Hematopoietic multipotent progenitor cell treated with erythropoietin and hydrocortisone succinate and interleukin-3 and kit ligand, for 15 days (in vitro differentiated cells): ENCODE data around the gene FCHSD2.
"Not testable (repeated sequence)": the region's sequence is repeated elsewhere in the genome, so short reads cannot be mapped to it uniquely, and the experiment has no call there.

Experiments used
- DNase-seq: peaks from one replicate; pipeline ENCODE4 v3.0.0-alpha.2; 2015; ENCODE audit warnings: low spot score

Gene FCHSD2

DNA sequence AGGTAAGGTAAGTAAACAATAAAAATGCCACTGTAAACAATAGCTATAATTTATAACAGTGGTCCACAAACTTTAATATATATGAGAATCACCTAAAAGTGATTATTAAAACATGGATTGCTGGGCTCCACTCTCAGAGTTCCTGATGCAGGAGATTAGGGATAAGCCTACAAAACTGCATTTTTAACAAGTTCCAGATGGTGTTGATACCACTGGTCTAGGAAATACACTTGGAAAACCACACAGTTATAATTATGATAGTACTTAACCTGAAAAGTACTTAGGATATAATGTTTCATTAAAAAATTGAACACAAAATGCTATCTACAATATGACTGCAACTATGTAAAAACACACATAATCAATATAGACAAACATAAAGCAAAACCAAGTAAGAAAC lies 20.4 kb downstream of the FCHSD2 start:
- DNase-seq = no peak

DNA sequence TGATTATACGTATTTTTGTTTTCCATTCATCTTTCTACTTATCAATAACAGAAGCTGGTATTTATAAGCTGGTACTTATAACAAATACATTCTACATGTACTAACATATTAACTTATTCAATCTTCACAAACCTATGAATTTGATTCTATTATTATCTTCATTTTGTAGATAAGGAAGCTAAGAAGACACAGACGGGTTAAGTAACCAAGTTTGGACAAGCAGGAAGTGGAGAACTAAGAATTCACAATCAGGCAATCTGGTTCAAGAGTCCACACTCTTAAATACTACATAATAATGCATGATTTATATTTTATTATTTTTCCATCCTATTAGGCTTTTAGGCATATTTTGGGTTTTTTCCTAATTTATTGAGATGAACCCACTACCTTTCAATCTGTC lies 25.0 kb downstream of the FCHSD2 start:
- no peak for DNase-seq

DNA sequence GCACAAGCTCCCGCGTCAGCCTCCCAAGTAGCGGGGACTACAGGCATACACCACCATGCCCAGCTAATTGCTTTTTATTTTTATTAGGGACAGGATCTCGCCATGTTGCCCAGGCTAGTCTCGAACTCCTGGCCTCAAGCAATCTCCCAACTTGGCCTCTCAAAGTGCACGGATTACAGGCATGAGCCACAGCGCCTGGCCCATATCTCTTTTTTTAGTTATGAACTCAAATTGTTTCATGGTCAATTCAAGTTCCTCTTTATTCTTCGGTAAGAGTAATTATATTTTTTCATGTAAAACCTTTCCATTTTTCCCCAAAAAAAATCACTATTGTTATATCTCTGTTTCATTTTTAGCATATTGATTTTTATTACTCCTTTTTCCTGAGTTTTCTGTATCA lies 25.5 kb downstream of the FCHSD2 start:
- DNase-seq = no peak

DNA sequence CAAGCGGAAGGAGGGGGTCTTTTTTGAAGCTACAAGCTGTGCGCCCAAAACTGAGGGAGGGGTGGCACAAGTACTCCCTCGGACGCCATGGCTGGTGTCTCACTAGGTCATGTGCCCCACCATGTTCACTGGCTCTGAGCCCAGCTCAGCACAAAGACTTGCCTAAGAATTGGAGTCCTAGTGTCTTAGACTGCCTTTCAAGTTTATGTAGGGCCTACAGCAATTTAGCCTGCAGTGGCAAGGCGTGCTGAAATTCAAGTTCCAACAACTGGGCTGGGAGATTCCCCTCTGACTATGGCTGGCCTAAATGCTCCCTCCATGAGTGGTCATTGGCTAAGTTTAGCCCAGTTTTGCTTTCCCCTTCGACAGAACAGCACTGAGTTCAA lies 27.3 kb downstream of the FCHSD2 start:
- DNase-seq = no peak

DNA sequence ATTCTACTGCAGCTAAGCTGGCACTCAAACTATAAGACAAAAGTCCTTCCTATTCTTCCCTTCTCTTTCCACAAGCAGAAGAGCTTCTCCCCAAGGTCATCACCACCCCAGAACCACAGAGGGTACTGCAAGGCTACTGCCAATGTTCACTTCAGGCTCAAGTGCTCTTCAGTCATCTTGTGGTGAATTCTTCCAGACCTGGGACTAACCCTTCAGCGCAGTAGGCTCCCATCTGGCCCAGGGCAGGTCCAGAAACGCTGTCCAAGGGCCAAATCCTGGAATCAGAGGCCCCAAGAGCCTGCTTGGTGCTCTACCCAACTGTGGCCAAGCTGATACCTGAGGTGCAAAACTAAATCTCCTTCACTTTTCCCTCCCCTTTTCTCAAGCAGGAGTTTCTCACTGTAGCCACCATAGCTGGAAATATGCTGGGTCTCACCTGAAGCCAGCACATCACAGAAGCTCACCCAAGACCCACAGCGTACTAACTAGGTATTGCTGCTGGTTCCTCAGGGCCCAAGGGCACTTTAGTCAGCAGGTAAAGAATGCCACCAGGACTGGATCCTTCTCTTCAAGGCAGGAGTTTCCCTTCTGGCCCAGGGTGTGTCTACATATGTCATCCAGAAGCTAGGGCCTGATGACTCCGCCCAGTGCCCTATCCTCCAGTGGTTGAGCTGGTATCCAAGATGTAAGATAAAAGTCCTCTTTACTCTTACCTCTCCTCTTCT lies 27.8 kb downstream of the FCHSD2 start:
- DNase-seq = no peak

DNA sequence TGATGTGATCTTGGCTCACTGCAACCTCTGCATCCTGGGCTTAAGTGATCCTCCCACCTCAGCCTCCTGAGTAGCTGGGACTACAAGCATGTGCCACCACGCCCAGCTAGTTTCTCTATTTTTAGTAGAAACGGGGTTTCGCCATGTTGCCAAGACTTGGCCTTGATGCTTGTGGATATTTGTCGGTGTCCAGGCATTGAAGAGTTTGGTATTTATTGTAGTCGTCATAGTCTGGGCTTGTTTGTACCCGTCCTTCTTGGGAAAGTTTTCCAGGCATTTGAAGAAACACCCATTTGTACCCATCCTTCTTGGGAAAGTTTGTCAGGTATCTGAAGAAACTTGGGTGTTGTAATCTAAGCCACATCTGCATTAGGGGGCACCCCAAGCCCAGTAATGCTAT lies 28.7 kb downstream of the FCHSD2 start:
- no peak for DNase-seq

DNA sequence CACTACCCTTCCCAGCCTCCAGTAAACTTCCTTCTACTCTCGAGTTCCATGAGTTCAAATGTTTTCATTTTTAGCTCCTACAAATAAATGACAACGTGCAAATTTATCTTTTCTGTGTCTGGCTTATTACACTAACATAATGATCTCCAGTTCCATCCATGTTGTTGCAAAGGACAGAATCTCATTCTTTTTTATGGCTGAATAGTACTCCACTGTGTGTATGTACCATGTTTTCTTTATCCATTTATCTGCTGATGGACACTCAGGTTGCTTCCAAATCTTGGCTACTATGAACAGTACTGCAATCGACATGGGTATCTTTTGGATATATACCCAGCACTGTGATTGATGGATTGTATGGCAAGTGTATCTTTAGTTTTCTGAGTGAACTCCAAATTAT lies 34.5 kb downstream of the FCHSD2 start:
- no peak for DNase-seq

DNA sequence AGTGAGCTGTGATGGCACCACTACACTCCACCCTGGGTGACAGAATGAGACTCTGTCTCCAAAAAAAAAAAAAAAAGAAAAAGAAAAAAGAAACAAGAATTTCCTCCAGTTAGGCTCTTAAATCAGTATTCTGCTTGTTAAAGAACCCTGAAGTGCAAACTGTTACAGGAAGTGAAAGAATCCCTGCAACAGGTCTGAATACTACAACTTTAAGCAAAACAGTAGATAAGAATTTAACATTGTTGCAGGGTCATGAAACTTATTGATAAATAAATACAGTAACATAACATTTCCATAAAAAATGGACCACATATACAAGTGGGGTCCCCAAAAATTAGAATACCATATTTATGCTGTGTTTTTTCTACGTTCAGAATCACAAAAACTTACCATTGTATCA lies 35.8 kb downstream of the FCHSD2 start:
- DNase-seq = no peak

DNA sequence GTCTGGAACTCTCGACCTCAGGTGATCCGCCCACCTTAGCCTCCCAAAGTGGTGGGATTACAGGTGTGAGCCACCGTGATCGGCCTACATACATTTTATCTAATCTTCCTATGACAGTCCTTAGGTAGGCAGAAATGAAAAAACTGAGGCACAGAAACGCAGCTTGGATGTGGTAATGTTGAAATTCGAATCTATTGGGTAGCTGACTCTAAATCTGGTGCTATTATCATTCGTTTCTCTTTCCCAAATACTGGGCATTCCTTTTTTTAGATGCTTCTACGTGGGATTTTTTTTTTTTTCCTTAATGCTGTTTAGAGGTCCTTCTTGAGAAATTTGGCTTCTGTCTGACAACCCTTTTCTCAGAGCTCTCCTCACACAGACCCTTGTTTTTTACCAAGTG lies 41.5 kb downstream of the FCHSD2 start:
- DNase-seq = no peak

DNA sequence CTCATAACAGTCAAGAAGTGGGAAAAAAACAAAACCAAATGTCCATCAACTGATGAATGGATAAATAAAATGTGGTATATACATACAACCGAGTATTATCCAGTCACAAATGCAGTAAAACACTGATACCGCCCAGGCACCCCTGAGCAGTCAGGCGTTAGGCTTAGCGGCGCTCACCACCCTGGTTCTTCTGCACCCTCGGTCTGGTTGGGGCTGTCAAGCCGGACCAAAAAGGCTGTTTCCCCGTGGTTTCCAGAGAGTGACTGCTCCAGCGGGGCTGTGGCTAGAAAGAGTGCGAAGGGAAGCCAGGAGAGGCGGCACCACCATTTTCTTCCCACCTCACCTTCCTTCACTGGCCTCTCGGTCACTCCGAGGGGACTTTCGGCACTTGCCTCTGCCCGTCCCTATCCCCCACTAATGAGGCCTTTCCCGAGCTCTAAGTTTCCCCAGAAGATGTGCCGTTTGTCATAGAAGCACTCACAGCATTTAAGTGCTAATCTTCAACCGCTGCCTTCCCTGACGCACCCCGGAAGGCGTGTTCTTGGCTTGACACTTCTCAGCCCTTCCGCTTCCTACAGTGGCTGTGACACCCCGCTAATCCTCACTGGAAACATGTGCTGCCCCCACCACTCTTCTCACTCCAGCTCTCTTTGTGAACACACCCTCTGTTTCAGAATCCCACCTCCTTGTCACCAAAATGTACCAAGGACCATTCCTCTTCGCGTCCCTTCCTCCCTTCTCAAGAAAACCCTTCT lies 42.4 kb downstream of the FCHSD2 start:
- no peak for DNase-seq

DNA sequence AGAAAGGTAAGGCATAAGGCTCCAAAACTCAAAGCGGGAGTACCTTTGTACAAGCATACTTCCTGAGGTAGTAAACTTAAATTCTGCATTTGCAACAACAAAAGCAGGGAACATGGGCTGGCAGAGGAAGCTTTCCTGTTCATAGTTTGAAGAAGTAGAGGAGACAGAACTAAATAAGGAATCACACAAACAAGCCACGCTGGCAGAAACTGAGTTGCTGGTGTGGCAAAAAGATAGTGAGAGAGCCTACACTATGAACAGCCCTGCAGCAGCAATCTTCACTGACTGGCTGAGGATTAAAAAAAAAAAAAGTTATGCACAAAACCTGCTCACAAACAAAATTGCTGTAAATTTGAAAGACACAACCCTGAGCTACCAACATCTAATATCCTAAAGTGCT lies 46.5 kb downstream of the FCHSD2 start:
- DNase-seq = no peak

DNA sequence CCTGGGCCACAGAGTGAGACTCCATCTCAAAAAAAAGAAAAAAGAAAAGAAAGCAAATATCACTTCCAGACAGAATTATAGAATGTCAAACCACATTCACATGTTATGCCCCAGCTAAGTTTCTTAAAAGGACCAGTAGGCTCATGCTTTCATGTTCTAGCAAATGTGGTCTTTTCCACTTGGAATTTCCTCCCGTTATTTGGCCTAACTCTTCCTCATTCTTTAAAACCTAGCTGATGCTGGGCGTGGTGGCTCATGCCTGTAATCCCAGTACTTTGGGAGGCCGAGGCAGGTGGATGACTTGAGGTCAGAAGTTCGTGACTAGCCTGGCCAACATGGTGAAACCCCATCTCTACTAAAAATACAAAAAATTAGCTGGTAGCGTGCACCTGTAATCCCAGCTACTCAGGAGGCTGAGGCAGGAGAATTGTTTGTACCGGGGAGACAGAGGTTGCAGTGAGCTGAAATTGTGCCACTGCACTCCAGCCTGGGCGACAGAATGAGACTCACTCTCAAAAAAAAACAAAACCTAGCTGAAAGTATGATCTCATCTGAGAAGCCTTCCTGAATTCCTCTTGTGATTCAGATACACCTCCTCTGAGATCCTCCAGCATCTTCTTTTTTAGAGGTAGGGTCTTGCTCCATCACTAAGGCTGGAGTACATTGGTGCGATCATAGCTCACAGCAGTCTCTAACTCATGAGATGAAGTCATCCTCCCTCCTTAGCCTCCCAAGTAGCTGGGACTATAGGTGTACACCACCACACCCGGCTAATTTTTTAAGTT lies 50.4 kb downstream of the FCHSD2 start:
- DNase-seq = no peak

DNA sequence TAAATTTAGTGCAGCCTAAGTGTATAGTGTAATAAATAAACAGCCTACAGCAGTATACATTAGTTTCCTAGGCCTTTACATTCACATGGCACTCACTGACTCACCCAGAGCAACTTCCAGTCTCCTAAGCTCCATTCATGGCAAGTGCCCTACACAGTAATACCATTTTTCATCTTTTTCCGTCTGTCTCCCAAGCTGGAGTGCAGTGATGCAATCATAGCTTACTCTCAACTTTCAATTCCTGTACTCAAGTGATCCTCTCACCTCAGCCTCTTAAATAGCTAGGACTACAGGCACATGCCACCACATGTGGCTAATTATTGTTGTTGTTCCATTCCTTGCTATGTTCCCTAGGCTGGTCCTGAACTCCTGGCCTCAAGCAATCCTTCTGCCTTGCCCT lies 54.4 kb downstream of the FCHSD2 start:
- no peak for DNase-seq

DNA sequence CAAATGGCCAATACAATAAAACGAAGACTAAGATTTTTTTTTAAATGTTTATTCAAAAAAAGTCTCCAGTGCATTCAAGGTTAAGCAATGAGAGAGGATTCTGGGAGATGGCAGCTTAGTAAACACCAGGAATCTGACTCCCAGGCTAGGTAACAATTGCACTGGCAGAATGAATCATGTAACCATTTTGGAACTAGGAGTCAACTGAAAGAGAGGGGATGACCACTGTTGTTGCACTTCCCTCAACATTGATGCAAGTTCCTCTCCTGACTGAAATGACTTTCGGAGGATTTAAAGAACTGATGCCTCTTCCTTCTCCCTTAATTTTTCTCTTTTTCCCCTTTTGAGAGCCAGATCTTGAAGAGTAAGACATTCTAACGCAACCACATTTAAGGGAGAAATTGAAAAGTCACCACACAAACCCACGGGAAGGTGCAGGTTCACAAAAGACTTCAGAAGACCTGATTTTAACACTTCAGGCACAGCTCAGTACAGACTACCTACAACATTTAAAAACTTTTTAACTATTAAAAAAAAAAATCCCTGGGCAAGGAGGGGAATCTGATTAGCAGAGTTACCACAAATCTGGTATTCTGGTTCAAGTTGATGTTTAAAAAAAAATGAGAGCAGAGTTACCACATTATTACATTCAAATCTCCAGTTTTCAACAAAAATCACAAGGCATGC lies 56.8 kb downstream of the FCHSD2 start:
- DNase-seq = no peak

DNA sequence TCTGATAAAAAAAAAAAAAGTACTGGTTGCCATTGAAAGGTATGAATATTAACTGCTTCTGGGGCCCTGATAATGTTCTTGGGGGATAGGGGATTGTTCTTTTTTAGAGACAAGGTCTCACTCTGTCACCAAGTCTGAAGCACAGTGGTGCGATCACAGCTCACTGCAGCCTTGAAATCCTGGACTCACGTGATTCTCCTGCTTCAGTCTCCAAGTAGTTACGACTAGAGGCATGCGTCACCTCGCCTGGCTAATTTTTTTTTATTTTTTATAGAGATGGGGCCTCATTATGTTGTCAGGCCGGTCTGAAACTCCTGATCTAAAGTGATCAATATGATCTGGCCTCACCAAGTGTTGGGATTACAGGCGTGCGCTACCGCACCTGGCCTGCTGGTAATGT lies 63.5 kb downstream of the FCHSD2 start:
- no peak for DNase-seq

DNA sequence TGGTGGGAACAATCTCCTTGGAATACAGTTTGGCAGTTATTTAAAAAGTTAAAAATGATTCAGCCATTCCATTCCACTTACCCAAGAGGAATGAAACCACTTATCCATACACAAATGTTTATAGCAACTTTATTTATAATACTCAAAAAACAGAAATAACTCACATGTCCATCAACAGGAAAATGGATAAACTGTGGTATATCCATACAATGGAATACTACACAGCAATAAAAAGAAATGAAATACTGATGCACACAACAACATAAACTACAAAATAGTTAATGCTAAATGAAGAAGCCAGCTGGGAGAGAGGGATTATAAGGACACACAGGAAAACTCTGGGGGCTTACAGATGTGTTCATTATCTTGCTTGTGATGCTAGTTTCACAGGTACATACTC lies 64.7 kb downstream of the FCHSD2 start:
- no peak for DNase-seq

DNA sequence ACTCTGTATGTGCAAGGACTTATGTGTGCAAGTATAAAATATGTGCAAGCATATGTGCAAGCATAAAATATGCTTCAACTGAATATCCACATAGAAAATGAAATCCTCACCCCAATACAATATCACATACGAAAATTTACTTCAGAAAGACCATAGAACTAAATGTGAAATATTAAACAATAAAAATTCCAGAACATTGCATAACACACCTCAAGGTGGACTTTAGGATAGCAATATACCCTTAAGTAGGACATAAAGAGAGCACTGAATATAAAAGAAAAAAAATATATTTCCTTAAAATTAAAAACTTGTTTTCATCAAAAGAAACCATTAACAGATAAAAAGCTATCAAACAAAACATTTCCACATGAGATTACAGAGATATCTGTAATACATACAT lies 67.8 kb downstream of the FCHSD2 start:
- no peak for DNase-seq

DNA sequence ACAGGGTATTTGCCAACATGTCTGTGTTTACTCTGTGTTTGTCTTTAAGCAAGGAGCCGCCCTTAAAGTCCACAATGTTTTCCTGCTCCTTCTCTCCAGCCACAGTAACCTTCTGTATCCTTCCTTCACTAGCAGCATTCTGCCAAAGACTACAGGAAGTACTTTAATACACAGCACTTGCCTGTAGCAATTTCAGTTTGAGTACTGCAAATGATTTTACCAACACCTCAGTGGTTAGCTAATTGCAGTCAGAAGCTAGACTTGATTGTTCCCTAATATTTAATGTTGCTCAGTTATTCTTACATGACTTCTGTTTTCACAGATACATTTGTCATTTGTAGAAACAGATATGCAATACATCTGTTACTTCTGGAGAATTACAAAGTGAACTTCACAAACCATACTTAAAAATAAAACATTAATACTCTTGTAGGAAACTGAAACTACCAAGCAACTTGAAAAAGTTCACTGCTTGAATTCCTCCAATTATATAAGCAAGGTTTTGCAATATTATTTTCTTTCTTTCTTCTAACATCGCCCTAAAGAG lies 69.1 kb downstream of the FCHSD2 start:
- DNase-seq = no peak

DNA sequence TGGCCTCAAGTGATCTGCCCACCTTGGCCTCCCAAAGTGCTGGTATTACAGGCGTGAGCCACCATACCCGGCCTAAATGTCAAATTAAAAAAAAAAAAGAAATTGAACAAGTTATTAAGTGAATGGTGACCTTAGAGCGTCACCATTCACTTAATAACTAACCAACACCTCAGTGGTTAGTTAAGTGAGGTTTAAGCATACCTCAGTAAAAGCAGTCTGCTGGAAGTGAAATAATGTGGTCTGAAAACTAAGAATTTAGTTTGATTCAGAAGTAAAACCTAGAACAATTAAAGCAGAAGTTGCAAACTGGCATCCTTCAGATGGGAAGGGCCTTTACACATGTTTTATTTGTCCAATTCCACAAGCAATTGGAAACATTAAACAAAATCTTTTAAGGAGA lies 71.5 kb downstream of the FCHSD2 start:
- DNase-seq = no peak

DNA sequence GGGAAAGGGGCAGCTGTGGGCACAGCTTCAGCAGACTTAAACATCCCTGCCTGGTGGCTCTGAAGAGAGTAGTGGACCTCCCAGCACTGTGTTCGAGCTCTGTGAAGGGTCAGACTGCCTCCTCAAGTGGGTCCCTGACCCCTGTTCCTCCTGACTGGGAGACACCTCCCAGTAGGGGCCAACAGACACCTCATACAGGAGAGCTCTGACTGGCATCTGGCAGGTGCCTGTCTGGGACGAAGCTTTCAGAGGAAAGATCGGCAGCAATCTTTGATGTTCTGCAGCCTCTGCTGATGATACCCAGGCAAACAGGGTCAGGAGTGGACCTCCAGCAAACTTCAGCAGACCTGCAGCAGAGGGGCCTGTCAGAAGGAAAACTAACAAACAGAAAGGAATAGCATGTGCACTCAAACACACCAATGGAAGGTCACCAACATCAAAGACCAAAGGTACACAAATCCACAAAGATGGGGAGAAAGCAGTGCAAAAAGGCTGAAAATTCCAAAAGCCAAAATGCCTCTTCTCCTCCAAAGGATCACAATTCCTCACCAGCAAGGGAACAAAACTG lies 80.2 kb downstream of the FCHSD2 start:
- not testable (repeated sequence) for DNase-seq

DNA sequence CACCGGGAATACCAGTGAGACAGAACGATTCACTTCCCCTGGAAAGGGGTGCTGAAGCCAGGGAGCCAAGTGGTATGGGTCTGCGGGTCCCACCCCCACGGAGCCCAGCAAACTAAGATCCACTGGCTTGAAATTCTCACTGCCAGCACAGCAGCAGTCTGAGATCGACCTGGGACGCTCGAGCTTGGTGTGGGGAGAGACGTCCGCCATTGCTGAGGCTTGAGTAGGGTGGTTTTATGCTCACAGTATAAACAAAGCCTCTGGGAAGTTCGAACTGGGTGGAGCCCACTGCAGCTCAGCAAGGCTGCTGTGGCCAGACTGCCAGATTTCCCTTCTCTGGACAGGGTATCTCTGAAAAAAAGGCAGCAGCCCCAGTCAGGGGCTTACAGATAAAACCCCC lies 80.7 kb downstream of the FCHSD2 start:
- not testable (repeated sequence) for DNase-seq

DNA sequence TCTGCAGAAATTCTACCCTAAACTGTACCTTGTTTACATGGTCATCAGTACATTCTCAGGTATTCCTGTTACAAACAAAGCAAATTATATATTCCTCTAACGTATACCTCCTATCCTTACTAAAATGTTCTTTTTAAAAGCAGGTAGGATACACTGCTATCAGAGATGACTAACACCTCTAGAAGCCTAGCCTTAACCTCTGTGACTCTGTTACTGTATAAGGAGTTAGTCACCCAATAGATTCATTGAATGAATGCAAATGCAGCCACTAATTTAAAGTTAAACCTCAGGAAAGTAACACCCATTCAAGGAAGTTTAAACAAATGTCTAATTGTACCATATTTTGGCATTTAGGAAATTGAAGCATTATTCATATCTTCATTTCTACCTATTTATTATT lies 82.2 kb downstream of the FCHSD2 start:
- DNase-seq = no peak
